GM12878 (cell line): ENCODE data around the gene SFN. TPM values are rescaled to one million over a fixed set of nuclear protein-coding genes. Genes with fewer than 3 reads are reported as not detected.

Experiments
- ATF3 ChIP-seq: IDR thresholded peaks from 2 replicates; pipeline ENCODE4 v1.6.1; 2011; ENCODE audit warnings: low read depth, mild to moderate bottlenecking, low read length, moderate library complexity, borderline replicate concordance; ENCODE audit errors: extremely low read depth
- BACH1 ChIP-seq: fragments of 450-650 bp; IDR thresholded peaks from 2 replicates; pipeline ENCODE4 v1.6.1; 2017; ENCODE audit warnings: mild to moderate bottlenecking, borderline replicate concordance
- BCLAF1 ChIP-seq: fragments of 450-650 bp; IDR thresholded peaks from 2 replicates; pipeline ENCODE4 v1.6.1; 2017; ENCODE audit warnings: antibody characterized with exemption, mild to moderate bottlenecking, moderate library complexity
- CBX3 ChIP-seq: fragments of 200-600 bp; sonication (generic); IDR thresholded peaks from 2 replicates; pipeline ENCODE4 v1.6.1; 2016; ENCODE audit warnings: low read depth, borderline replicate concordance
- CBX5 ChIP-seq: sonication (generic); IDR thresholded peaks from 2 replicates; pipeline ENCODE4 v1.6.1; 2016; ENCODE audit warnings: low read depth, moderate library complexity, mild to moderate bottlenecking, inconsistent platforms
- EED ChIP-seq: sonication (generic); IDR thresholded peaks from 2 replicates; pipeline ENCODE4 v1.6.1; 2016; ENCODE audit warnings: antibody characterized with exemption, low read depth
- EGR1 ChIP-seq, 2 experiments: IDR thresholded peaks; 1 replicate in 1 of 2; 2 replicates in 1 of 2; pipeline ENCODE4 v1.6.1; 2011 to 2012; ENCODE audit warnings: low read depth in 2 of 2, low read length in 2 of 2, borderline replicate concordance in 1 of 2, mild to moderate bottlenecking in 1 of 2, moderate library complexity in 1 of 2
- HDAC6 ChIP-seq: fragments of 200-600 bp; sonication (generic); IDR thresholded peaks from one replicate; pipeline ENCODE4 v1.8.0; 2017; ENCODE audit warnings: antibody characterized with exemption; ENCODE audit not compliant: unreplicated experiment
- PML ChIP-seq: IDR thresholded peaks from 2 replicates; pipeline ENCODE4 v1.6.1; 2012; ENCODE audit warnings: low read length, inconsistent platforms
- RELB ChIP-seq: fragments of 450-650 bp; IDR thresholded peaks from 2 replicates; pipeline ENCODE4 v1.6.1; 2017; ENCODE audit warnings: low read depth, mild to moderate bottlenecking, moderate library complexity
- SMAD5 ChIP-seq: IDR thresholded peaks from 2 replicates; pipeline ENCODE4 v1.6.1; 2016; ENCODE audit warnings: antibody characterized with exemption, low read depth
- SPI1 ChIP-seq: IDR thresholded peaks from 2 replicates; pipeline ENCODE4 v1.6.1; 2011; ENCODE audit warnings: low read depth, mild to moderate bottlenecking, low read length, moderate library complexity, borderline replicate concordance; ENCODE audit not compliant: insufficient read depth
- SREBF2 ChIP-seq: IDR thresholded peaks from 2 replicates; pipeline ENCODE4 v1.6.1; 2012; ENCODE audit warnings: mild to moderate bottlenecking, low read length
- TCF7 ChIP-seq: IDR thresholded peaks from 2 replicates; pipeline ENCODE4 v1.6.1; 2014; ENCODE audit warnings: antibody characterized with exemption, borderline replicate concordance
- ZBED1 ChIP-seq: IDR thresholded peaks from 2 replicates; pipeline ENCODE4 v1.6.1; 2016; ENCODE audit warnings: borderline replicate concordance
- ZBTB40 ChIP-seq: fragments of 450-650 bp; IDR thresholded peaks from 2 replicates; pipeline ENCODE4 v1.6.1; 2016; ENCODE audit warnings: mild to moderate bottlenecking, moderate library complexity, borderline replicate concordance
- ZNF274 ChIP-seq: IDR thresholded peaks from one replicate; pipeline ENCODE4 v1.8.0; 2011; ENCODE audit not compliant: insufficient read length, insufficient read depth
- ZNF384 ChIP-seq: IDR thresholded peaks from 2 replicates; pipeline ENCODE4 v1.6.1; 2012; ENCODE audit warnings: low read depth, mild to moderate bottlenecking, low read length, improper control_type of control experiment, borderline replicate concordance
- ZNF622 ChIP-seq: fragments of 450-650 bp; IDR thresholded peaks from 2 replicates; pipeline ENCODE4 v1.6.1; 2017; ENCODE audit warnings: mild to moderate bottlenecking, inconsistent platforms
- polyA plus RNA-seq, 11 experiments: library from polyadenylated mRNA; depleted of rRNA in 4 of 11; unstranded in 6 of 11; stranded (reverse) in 5 of 11; fragments of >200 nt; fragmentation: Nextera tagmentation in 4 of 11; fragmentation: Illumina TruSeq in 1 of 11; extraction: Ambion mirVana in 4 of 11; extraction: Trizol in 1 of 11; gene quantifications; 1 replicate in 1 of 11; 2 replicates in 10 of 11; pipeline versions ENCODE4 v1.2.1 to v1.2.3, GENCODE V29; 2011 to 2016; ENCODE audit warnings: inconsistent platforms in 2 of 11, missing spikeins in 2 of 11, low read depth in 1 of 11
- total RNA-seq, 4 experiments: library from RNA; depleted of rRNA in 3 of 4; stranded (reverse); fragments of >200 nt in 3 of 4; fragmentation: Illumina TruSeq in 1 of 4; extraction: Trizol in 1 of 4; gene quantifications; 2 replicates each; pipeline versions ENCODE4 v1.2.1 to v1.2.3, GENCODE V29; 2013 to 2021

SFN gene
- total and polyA plus RNA-seq, 10 of the 15 experiments (the other 5 are each of a cell fraction or from before 2014, with no cell fraction given): 0.19 to 2.9 (median 1.0) TPM

- TF ChIP-seq HDAC6 (no peak), ATF3 (no peak), CBX3 (no peak), ZBED1 (no peak), EED (0 out of 2 replicates have a peak, but pooled peaks have one; percentile 22), SMAD5 (no peak; the same call in 1 of the 2 replicates), PML (0 out of 2 replicates have a peak, but pooled peaks have one; percentile 48), TCF7 (no peak), ZNF274 (no peak), ZBTB40 (peak; percentile 79), ZNF622 (no peak), CBX5 (0 out of 2 replicates have a peak, but pooled peaks have one; percentile 50), BACH1 (no peak; the same call in 1 of the 2 replicates), ZNF384 (no peak), EGR1 (IDR thresholded peaks at IDR 0.05; ENCODE audit: borderline replicate concordance in 1 of 2, low read depth in 2 of 2, low read length in 2 of 2) (no peak; a peak in 1 of 3 replicates), RELB (peak; percentile 79), SREBF2 (no peak), SPI1 (peak; percentile 40; the same call in 1 of the 2 replicates), BCLAF1 (no peak)
Measured at GRCh38 chr1:26833432-26834405, 29.2 kb upstream of the SFN start (continued).
